Measurements from ENCODE around the gene RFX4.

Gene RFX4

DNA sequence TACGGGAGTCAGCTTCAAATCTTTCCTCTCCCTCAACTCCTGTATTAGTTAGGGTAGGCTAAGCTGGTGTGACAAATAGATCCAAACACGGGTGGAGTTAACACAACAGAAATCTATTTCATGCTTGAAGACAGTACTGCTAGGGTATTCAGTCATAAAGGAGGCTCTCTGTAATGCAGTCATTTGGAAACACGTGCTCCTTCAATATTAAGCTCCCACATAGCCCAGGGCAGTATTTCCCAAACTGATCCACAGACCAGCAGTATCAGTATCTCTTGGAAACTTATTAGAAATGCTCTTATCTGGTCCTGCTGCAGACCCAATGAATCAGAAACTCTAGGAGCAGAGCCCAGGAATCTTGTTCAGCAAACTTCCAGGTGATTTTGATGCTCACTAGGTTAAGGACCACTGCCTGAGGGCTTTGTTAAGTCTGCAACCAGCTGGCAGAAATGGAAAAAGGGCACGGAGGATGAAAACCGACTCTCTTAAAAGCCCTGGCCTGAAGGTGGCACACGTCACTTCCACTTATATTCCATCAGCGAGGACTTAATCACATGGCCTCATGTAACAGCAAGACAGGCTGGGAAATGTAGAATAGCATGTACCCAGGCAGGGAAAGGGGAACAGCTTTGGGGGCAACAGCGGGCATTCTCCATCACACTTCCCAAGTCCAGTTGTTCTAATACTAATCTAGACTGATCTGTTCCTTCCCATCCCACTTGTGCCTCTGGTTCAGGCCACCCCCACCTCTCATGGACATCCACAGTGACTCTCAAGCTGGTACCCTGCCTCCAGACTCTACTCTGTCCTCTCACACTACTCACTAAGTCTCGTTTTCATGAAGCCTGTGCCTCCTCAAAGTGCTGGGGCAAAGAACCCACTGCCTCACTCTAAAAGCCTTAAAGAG, 153.5 kb downstream of the RFX4 start:
- no peak for DNase-seq

DNA sequence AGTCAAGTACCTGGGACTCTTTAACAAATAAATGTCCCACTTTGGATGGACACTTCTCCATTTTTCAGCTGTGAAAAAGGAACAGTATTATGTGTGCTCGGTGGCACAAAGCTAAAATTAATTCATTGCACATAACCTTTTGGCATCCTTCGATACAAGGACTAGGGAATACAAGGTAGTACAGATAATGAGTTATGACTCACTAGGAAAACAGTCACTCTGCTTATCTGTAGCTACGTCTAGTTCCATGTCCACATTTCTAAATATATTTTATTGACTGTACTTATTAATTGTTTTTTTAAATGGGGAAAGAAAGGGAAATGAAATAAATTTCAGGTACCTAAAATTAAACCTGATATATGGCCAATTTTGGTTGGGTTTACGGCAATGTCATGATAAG, 156.5 kb downstream of the RFX4 start:
- DNase-seq = no peak

- DNase-seq = peak; percentile 15 to 20
Measured at GRCh38 chr12:106739815-106740530, 157.2 kb downstream of the RFX4 start.

DNA sequence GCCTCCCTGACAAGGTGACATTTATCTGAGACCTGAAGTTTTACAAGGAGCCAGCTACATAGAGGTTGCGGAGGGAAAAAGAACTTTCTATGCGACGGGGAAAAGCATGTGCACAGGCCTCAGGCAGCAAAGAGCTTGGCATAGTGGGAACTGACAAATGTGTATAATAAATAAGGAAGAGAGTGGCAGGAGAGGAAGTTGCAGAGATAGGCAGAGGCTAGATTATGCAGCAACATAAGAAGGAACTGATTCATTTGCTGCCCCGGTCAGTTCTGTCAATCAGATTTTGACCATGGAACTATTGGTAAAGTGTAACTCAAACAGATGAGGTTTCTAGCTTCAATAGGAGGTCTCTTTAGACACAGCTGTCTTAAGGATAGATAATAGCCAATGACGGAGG, 158.0 kb downstream of the RFX4 start:
- DNase-seq = peak; percentile 57 to 61

DNA sequence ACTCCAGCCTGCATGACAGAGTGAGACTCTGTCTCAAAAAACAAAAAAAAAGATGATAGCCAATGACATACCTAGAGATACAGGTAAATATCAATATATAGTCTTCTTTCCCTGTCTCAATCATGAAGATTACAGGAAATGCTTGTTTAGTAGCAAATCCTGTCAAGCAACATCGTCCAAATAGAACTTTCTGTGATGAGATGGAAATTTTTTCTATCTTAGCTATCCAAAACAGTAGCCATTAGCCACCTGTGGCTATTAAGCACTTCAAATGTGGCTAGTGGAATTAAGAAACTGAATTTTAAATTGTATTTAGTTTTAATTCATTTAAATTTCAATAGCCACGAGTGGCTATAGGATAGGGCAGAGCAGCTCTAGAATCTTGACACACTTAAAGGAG, 158.4 kb downstream of the RFX4 start:
- DNase-seq = no peak

DNA sequence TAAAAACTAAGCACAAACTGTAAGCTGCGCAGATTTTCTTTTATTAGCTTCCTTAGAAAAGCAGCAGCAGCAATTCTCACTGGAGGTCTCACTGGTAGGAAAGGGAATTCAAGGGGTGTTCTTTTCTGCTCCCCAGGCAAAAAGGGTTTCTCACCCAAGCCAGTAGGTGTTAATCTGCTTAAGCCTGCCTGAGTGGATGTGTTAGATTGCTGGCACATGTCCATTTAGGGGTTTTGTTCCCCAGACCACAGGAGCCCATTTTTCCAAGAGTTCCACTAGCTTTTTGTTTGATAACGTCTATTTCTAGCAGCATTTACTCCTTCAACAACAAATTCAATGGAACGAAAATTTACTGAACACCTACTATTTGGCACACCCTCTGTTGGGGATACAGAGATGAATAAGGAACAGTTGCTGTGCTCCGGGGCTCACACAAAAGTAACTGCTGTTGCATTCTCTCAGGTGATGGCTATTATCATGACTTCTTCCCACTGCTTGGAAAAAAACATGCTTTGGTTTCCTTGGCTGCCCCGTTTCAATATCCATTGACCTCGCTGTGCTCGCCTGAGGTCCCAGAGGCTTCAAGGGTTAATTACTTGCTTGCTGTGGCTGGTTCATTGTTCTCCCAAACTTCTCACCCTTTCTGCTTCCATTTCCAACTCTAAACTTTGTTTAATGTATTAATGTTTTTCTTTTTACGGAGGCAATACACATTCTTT, 160.6 kb downstream of the RFX4 start:
- DNase-seq = no peak

DNA sequence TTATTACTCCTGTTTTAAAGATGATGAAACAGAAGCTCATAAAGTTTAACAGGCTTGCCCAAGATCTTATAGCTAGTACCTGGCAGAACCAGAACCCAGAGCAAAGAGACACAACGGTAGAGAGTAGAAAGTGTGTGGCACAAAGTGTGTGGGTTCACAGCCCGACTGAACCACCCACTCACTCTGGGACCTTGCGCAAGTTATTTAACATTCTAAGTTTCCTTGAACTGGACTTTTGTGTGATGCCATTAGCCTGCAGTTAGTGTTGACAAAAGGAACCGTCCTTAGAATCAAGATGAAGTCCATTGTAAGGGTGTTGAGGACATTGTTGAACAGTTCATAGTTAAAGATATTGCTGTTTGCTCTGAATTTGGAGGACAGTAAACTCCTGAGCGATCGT, 161.8 kb downstream of the RFX4 start:
- DNase-seq = peak; percentile 20 to 23

DNA sequence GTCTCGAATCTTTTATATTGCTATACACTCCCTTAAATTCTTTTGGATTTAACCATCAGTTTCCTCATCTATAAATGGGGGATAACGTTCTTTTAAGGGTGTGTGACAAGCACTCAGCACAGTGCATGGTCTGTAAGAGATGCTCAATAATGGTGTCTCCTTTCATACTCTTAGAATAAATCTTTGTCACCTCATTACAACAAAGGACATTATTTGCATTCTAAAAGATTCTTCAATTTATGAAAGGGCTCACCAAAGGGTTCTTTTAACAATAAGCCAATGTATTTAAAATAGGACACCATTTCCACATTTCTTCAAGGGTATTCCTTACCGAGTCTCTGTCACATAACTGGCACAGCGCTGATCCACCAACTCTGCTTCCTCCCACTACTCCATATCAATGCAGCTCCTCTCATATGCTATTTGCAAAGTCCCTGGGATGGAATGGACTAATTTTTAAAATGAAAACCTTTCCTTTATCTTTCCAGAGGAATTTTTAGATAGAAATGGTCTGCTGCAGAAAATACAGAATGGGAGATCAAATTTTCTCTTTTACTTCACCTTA, 162.5 kb downstream of the RFX4 start:
- DNase-seq = no peak

- DNase-seq = no peak
Measured at GRCh38 chr12:106747973-106748436, 165.2 kb downstream of the RFX4 start.

DNA sequence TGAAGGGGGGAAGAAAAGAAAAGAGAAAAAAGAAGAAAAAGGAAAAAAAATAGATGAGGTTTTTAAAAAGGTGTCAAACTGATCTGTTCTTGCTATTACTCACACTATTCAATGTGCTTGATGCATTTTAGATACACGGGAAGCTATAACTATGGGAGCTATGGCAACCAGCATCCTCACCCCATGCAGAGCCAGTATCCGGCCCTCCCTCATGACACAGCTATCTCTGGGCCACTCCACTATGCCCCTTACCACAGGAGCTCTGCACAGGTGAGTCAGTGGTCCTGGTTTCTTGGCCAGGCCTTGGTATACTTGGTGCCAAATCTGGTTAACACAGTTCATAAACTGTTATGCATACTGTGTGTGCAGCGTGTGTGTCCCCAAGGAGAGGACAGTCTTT, 167.7 kb downstream of the RFX4 start:
- DNase-seq = no peak

DNA sequence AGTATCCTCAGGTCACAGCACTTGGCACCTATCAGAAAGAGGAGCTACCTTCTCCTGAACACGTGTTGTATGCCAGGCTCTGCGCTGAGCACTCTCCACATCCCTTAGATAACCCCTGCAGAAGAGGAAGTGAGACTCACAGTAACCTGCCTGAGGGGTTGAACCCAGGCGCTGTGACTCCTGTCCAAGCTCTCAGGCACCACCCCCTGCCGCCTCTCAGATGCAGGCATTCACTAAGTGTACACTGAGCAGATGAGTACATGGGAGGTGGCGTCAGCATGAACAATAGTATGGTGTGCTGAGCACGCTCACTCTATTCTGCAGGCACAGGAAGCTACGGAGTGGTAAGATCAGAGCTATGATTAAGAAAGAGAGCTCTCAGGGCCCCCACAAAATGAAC, 170.7 kb downstream of the RFX4 start:
- no peak for DNase-seq

- no peak for DNase-seq
Measured at GRCh38 chr12:106754331-106754730, 171.5 kb downstream of the RFX4 start.

DNA sequence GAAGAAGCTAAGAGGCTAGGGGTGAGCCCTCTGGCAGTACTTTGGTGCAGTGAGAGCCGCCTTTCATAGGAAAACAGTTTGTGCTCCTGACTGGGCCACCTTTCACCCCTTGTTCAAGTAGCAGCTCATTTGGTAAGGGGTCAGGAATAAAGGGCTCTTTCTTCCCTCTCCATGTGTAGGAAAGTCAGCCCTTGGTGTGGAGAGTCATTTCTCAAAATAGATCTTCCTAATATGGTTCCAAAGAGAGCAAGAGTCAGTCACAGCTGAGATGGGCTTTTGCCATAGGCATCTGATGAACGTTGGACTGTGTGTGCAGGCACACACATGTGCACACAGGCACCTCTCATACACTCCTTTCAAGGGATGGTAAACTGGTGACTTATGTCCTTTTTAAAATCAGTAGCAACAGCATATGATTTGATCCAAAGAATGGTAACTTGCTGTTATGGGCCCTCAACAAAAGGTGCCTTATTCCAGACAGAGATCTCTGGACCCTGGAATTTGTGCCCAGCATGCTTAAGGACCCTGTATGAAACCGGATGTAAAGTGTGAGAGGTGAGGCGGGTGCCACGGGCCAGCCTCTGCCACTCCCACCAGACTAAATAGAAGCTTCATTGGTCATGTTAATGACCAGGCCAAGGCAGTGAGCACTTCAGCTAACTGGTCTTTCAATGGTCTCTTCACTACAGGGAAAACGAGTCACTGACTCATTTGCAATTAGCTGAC, 175.0 kb downstream of the RFX4 start:
- no peak for DNase-seq

DNA sequence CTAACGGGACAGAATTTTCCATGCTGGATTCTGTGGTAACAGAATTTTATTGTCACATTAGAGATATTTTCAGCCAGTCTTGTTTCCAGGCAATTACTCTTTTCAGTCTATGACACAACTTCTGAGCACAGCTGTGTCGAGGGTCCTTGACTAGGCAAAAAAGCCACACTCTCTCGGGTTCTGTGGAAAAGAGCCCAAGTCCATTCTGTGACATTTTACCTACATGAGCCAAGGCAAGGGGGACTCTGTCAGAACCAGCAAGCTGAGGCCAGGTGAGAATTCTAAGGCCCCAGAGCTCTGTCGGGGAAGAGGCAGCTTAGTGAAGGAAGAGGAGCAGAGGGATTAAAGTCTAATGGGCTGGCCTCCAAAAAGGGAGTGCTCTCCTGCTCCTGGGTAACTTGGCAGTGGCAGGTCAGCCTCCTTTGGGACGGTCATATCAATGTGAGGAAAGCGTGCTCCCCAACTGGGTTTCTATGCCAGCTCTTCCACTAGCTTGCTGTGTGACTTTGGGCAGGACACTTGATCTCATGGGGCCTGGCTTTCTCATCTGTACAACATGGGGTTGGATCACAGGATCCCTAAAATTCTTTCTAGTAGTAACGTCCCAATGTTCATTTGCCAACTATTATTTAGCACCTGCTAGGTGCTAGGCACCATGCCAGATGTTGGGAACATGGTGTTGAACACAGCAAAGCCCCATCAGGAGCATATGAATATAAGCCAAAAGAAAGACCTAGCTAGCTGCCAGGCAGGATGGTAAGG, 175.7 kb downstream of the RFX4 start:
- DNase-seq = no peak

GRCh38 chr12:106759526-106760183, 176.9 kb downstream of the RFX4 start:
- DNase-seq = no peak

GRCh38 chr12:106760184-106760531, 177.4 kb downstream of the RFX4 start:
- DNase-seq = peak; percentile 48 to 63

GRCh38 chr12:106764220-106764619, 181.4 kb downstream of the RFX4 start:
- DNase-seq = no peak

GRCh38 chr12:106764738-106765137, 181.9 kb downstream of the RFX4 start:
- DNase-seq = peak in 1 of 2 donors; percentile 47

DNA sequence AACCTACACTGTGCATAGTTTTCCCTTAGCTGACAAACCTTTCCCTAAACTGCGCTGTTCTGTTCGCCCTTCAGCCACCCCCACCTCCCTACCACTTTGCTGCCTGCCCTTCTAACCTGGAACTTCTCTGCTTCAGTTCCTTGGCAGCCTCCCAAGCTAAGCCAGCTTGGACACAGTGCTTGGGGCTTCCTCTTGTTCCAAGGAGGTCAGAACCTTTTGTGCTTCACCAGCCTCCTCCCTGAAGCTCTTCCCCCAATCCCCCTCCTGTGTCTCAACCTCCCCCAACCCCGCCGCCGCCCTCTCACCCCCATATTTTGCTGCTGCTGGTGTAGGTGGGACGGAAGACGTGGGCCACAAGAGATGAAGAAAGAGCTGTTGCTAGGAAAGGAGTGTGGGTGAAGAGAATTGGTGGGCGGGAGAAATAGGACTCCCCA, 183.6 kb downstream of the RFX4 start:
- peak in 1 of 2 donors; percentile 32 for DNase-seq

- DNase-seq = no peak
Measured at GRCh38 chr12:106767206-106767605, 184.4 kb downstream of the RFX4 start.

Data from inflammatory macrophage treated with lipopolysaccharide for 1 hour (primary cell).